RPMI7951 (cell line): ENCODE measurements around the gene COL1A2. TPM values are rescaled to one million over a fixed set of nuclear protein-coding genes. Genes with fewer than 3 reads are reported as not detected.
A peak's percentile ranks its signal among the peaks of the same experiment; 100 is the strongest.

Source experiments
- DNase-seq: peaks from one replicate; pipeline ENCODE4 v3.0.0-alpha.2; 2012; ENCODE audit warnings: low read depth
- total RNA-seq: library from RNA; depleted of rRNA; stranded (reverse); fragments of >200 nt; shearing (Covaris generic); gene quantifications from 2 replicates; pipeline ENCODE4 v1.2.3, GENCODE V29; 2014

COL1A2 gene
- total RNA-seq, 1 experiment from 2014 or later: 1,652 TPM

DNA sequence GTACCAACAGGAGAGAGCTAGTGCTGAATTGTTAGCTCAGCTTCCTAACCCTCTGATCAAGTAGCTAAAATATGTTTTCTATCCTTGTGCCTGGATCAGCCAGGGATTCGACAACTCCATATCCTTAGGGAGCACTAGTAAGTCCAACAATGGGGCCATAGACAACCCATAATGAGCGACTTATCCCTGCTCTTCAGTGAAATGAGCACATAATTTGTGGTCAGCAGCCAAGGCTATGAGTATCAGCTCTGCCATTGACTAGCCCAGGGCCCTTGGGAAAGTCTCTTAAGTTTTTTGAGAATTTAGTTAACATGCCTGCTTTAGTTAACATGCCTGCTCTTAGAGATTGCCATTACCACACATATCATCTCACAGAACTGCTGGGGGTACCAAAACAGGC lies 39.3 kb downstream of the COL1A2 start:
- peak; percentile 67 for DNase-seq

DNA sequence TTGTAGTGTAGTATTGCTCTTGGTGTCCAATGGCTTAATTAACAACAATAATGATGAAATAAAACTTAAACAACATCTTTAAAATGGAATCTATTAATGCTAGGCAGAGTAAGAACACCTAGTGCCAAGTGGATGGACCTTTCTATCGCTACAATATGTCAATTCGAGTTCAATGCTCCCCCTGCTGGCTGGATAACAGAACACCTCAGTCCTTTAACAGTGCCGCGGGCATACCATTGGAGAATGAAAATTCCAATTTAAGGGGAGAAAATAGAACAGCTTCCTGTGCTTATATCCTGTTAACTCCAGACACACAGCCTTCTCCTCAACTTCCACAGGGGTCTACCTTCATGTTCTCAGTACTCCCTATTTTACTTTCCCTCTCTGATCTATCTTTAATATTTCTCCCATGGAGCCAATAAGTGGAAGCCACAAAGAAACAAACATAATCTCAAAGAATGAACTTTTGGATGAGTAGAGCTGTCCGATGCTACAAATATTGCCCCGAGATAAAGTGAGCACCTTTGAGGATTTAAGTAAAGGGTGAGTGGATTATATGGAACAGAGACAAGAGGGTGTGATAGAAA lies 41.4 kb downstream of the COL1A2 start:
- DNase-seq: peak; percentile 77

GRCh38 chr7:94436700-94437099 lies 42.0 kb downstream of the COL1A2 start:
- no peak for DNase-seq

GRCh38 chr7:94439893-94440381 lies 45.2 kb downstream of the COL1A2 start:
- no peak for DNase-seq

- DNase-seq: peak; percentile 19
These were observed 45.9 kb downstream of the COL1A2 start for GRCh38 chr7:94440451-94441039.

GRCh38 chr7:94441138-94441537 lies 46.4 kb downstream of the COL1A2 start:
- DNase-seq: no peak

DNA sequence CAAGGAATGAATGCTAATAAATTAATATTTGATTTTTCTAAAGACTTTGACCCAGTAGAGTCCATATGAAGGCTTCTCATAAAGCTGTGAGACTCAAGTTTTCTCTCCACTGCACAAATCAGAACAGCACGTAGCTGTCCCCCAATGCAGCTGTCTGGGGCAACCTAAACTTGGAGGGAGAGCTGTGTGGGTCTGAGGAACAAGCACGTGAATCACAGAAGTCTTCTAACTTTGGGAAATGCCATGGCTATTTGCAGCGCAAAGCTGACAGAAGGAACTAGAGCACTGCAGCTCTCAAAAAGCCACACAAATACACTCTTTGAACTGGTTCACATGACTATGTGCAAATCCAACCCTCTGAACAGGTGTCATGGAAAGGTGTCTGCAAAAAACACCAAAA lies 47.9 kb downstream of the COL1A2 start:
- DNase-seq: no peak

DNA sequence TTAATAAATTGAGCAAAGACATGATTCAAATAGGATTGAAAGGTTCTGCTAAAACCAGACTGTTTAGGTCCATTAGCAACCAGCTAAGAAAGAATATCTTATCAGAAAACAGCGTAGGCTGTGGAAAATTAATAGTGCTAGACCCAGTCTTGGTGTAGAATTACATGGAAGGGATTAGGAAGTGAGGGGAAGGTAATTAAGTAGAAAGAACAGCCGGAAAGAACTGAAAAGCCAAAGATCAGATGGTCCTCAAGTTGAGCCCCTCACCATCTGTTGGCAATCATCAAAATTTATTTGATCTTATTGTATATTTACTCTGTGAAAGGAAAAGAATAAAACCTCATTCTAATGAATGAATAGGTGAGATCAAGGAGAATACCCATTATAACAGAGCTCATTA lies 50.1 kb downstream of the COL1A2 start:
- DNase-seq: no peak

DNA sequence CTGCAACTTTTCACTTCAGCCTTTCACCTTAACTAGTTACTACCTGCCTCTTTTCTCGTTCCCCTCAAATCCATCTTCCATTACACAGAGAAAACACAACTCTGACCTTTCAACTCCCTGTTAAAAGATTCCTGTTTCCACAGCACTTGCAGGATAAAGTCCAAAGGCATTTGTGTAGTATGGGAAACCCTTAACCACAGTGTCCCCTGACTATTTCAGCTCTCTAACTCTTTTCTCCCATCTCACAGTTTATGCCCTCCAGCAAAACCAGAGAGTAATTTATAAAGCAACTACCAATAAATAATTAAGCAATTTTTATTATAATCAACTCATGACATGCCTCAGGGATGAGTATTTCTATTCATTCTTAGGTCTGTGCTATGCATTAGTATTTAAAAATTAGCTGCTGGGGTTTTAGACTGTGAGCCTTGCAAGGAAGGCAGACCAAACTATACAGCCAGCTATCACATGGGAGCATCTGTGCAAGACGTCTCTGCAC lies 51.0 kb downstream of the COL1A2 start:
- no peak for DNase-seq

GRCh38 chr7:94446308-94446707 lies 51.6 kb downstream of the COL1A2 start:
- DNase-seq: no peak

- peak; percentile 54 for DNase-seq
These were observed 54.5 kb downstream of the COL1A2 start for GRCh38 chr7:94449151-94449725.

DNA sequence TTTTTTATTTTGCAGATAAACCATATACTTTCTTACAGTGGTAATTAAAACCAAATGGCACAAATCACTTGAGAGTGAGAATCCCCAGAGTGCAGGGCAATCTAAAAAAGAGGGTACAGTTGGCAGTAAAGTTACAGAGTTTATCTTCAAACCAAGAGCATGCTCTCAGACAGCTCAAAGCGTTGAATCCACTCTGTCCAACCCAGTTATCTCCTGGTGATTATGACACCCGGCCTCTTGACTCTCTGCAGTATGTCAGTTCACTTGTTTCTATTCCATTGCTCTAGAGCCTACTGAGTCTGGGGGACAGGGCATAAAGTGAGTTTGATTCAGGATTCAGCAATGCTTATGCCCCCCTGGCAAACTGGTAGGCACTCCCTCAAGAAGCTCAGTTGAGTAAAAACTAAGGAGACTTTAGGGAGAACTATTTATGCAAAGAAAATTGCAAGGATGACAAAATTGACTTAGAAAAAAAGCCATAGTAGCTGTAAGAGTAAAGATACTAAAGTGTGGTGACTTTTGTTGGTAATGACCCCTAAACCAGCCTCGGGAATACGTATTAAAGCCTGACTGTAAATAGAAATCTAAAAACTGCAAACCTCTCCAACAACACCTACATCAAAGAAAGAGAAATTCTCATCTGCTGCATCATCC lies 55.5 kb downstream of the COL1A2 start:
- no peak for DNase-seq

DNA sequence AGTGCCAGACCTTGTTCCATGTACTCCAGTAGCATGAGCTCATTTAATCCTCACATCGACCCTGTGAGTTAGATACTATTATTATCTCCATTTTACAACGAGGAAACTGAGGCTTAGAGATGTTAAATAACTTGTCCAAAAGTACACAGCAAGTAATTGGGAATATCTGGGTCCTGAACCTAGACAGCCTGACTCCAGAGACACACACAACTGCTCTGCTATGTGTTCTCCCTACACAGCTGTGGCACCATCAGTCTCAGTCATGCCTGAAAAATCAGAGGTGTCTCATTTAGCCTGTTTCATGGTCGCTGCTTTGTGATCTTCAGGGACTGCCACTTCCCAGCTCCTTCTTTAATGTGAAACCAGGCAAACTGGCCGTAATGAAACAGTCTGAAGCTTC lies 56.5 kb downstream of the COL1A2 start:
- DNase-seq: no peak

- no peak for DNase-seq
These were observed 57.5 kb downstream of the COL1A2 start for GRCh38 chr7:94452239-94452638.

GRCh38 chr7:94453898-94454297 lies 59.2 kb downstream of the COL1A2 start:
- DNase-seq: no peak

GRCh38 chr7:94458041-94458440 lies 63.3 kb downstream of the COL1A2 start:
- no peak for DNase-seq

DNA sequence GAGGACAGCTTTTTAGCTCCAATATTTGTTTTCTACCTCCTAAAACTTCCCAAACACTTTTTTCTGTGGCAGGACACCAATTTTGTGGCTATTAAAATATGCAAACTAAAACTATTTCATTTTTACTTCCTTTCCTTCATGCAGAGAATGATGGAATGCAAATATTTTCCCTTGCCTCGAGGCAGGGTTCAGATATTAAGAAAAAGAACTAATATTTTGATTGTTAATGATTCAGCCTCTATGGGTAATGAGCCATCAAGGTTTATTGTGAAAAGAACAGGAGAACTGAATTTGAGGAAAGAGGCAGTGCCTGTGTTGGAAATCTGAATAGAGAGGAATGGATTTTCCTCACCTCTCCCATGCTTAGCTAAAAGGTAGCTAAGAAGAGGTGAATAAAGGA lies 71.8 kb downstream of the COL1A2 start:
- no peak for DNase-seq

- DNase-seq: no peak
These were observed 76.9 kb downstream of the COL1A2 start for GRCh38 chr7:94471604-94472003.

GRCh38 chr7:94472608-94473007 lies 77.9 kb downstream of the COL1A2 start:
- DNase-seq: no peak

- DNase-seq: no peak
These were observed 81.7 kb downstream of the COL1A2 start for GRCh38 chr7:94476251-94476840.

GRCh38 chr7:94477878-94478277 lies 83.2 kb downstream of the COL1A2 start:
- DNase-seq: no peak

DNA sequence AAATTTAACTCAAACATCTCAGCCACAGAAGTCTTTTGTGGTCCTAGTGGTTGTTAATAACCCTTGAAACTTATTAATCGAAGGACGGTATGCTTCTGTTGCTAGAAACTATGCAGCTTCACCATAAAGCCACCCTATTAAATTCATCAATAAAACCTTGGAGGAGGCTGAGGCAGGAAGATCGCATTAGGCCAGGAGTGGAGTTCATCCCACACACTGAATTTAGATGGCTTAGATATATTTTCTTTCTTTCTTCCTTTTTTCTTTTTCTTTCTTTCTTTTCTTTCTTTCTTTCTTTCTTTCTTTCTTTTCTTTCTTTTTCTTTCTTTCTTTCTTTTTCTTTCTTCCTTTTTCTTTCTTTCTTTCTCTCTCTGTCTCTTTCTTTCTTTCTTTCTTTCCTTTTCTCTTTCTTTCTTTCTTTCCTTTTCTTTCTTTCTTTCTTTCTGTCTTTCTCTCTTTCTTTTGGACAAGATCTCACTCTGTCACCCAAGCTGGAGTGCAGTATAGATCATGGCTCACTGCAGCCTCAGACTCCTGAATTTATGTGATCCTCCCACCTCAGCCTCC lies 84.0 kb downstream of the COL1A2 start:
- no peak for DNase-seq
